ENCODE measurements around the gene HAPSTR1. TPM values are rescaled to one million over a fixed set of nuclear protein-coding genes. Genes with fewer than 3 reads are reported as not detected.

Gene HAPSTR1
- polyA plus RNA-seq, 1 donor (not counting 4 experiments of a cell fraction or from before 2014, with no cell fraction given): 46.5 TPM

- H3K36me3 ChIP-seq (ENCODE audit: control insufficient read depth in 2 of 2, extremely low read depth in 1 of 2, insufficient read depth in 2 of 2, low read length in 2 of 2): peaks cover 17 to 29% of the 10 kb centered on the region in 2 experiments
- H3K9me1 ChIP-seq (ENCODE audit: control insufficient read depth, extremely low read depth, insufficient read depth, low read length): peaks cover 20% of the 10 kb centered on the region
- dilution Hi-C loops (cut with MboI; ENCODE audit: extremely low pct_ligation_motif_present, low sequenced_read_pairs): loop anchor here (25.0 kb wide), 1 partner anchor 187 kb away; no protein-coding TSS in a partner anchor
- H3K79me2 ChIP-seq (ENCODE audit: control insufficient read depth, insufficient read depth, low read length): peaks cover 59% of the 10 kb centered on the region
- H3K27me3 ChIP-seq (ENCODE audit: control insufficient read depth, extremely low read depth, insufficient read depth, low read length): no peaks in the 10 kb centered on the region
- DNase-seq (ENCODE audit: low read depth, low spot score) (no peak), FAIRE-seq (no peak)
- no peak overlapping the region for H3K27ac ChIP-seq (ENCODE audit: control insufficient read depth, insufficient read depth, low read length)
- H2AFZ ChIP-seq (ENCODE audit: control insufficient read depth, low read length): no peak overlapping the region
- TF ChIP-seq CTCF (optimal IDR thresholded peaks at IDR 0.05 in 1 of 3, IDR thresholded peaks at IDR 0.05 in 1 of 3, conservative IDR thresholded peaks at IDR 0.05 in 1 of 3; ENCODE audit: extremely low read depth in 1 of 3, insufficient read depth in 2 of 3, low read length in 3 of 3): no peak
- no peak for TF ChIP-seq EZH2 (IDR thresholded peaks at IDR 0.05; ENCODE audit: low read length)
- no peak overlapping the region for H3K9ac ChIP-seq (ENCODE audit: control insufficient read depth, extremely low read depth, insufficient read depth, low read length)
- no peak overlapping the region for H3K4me2 ChIP-seq (ENCODE audit: control insufficient read depth, extremely low read depth, insufficient read depth, low read depth, low read length)
- H3K9me3 ChIP-seq (ENCODE audit: control insufficient read depth, low read depth, low read length): no peaks in the 10 kb centered on the region
- peaks cover 41% of the 10 kb centered on the region for H4K20me1 ChIP-seq (ENCODE audit: control insufficient read depth, extremely low read depth, insufficient read depth, low read length)
- H3K4me1 ChIP-seq (ENCODE audit: control insufficient read depth, extremely low read depth, insufficient read depth, low read length): peaks cover 56% of the 10 kb centered on the region
- no peak overlapping the region for H3K4me3 ChIP-seq (ENCODE audit: control insufficient read depth in 2 of 3, extremely low read depth in 1 of 3, insufficient read depth in 2 of 3, low read depth in 1 of 3, low read length in 3 of 3)
Observed at GRCh38 chr16:9124444-9124843, 33.0 kb downstream of the HAPSTR1 start.

GRCh38 chr16:9124908-9125584, 33.6 kb downstream of the HAPSTR1 start:
- Histone ChIP-seq H3K27ac (ENCODE audit: control insufficient read depth, insufficient read depth, low read length) (no peak overlapping the region), H3K4me3 (ENCODE audit: control insufficient read depth in 2 of 3, extremely low read depth in 1 of 3, insufficient read depth in 2 of 3, low read depth in 1 of 3, low read length in 3 of 3) (no peak overlapping the region), H3K79me2 (ENCODE audit: control insufficient read depth, insufficient read depth, low read length) (peaks cover 53% of the 10 kb centered on the region), H4K20me1 (ENCODE audit: control insufficient read depth, extremely low read depth, insufficient read depth, low read length) (peaks cover 37% of the 10 kb centered on the region), H3K4me1 (ENCODE audit: control insufficient read depth, extremely low read depth, insufficient read depth, low read length) (peaks cover 56% of the 10 kb centered on the region), H3K4me2 (ENCODE audit: control insufficient read depth, extremely low read depth, insufficient read depth, low read depth, low read length) (no peak overlapping the region), H2AFZ (ENCODE audit: control insufficient read depth, low read length) (no peak overlapping the region), H3K9me3 (ENCODE audit: control insufficient read depth, low read depth, low read length) (no peaks in the 10 kb centered on the region), H3K27me3 (ENCODE audit: control insufficient read depth, extremely low read depth, insufficient read depth, low read length) (no peaks in the 10 kb centered on the region), H3K9me1 (ENCODE audit: control insufficient read depth, extremely low read depth, insufficient read depth, low read length) (peaks cover 20% of the 10 kb centered on the region), H3K9ac (ENCODE audit: control insufficient read depth, extremely low read depth, insufficient read depth, low read length) (no peak overlapping the region), H3K36me3 (ENCODE audit: control insufficient read depth in 2 of 2, extremely low read depth in 1 of 2, insufficient read depth in 2 of 2, low read length in 2 of 2) (peaks cover 16 to 29% of the 10 kb centered on the region in 2 experiments)
- FAIRE-seq: no peak
- no peak for DNase-seq (ENCODE audit: low read depth, low spot score)
- dilution Hi-C loops (cut with MboI; ENCODE audit: extremely low pct_ligation_motif_present, low sequenced_read_pairs): loop anchor here (25.0 kb wide), 1 partner anchor 188 kb away; no protein-coding TSS in a partner anchor
- TF ChIP-seq EZH2 (IDR thresholded peaks at IDR 0.05; ENCODE audit: low read length): no peak
- TF ChIP-seq CTCF (optimal IDR thresholded peaks at IDR 0.05 in 1 of 3, IDR thresholded peaks at IDR 0.05 in 1 of 3, conservative IDR thresholded peaks at IDR 0.05 in 1 of 3; ENCODE audit: extremely low read depth in 1 of 3, insufficient read depth in 2 of 3, low read length in 3 of 3): peak in 1 of 3 experiments; percentile 37
